GM13977 (cell line): ENCODE data around the gene PARP11.

ENCODE experiments used
- DNase-seq: peaks from one replicate; pipeline ENCODE4 v3.0.0; 2012; ENCODE audit warnings: low spot score
- in situ Hi-C: fragments of 300-500 bp; cut with MboI; formaldehyde crosslinking; loops from one replicate; pipeline ENCODE4 v1.12.0; 2022; ENCODE audit warnings: low sequenced_read_pairs, low pct_unique_long_range_greater_than_20kb, mixed read lengths, inconsistent platforms; ENCODE audit not compliant: unreplicated experiment
- TF ChIP-seq, protein P1 (sequence below): IDR thresholded peaks from 2 replicates; pipeline ENCODE4 v1.5.1; 2012; ENCODE audit warnings: mild to moderate bottlenecking, control low read depth; ENCODE audit not compliant: insufficient read depth; ENCODE audit errors: extremely low read depth, missing control alignments

The PARP11 gene

GRCh38 chr12:3897371-3897971 lies 24.3 kb upstream of the PARP11 start:
- TF ChIP-seq, protein P1, sequence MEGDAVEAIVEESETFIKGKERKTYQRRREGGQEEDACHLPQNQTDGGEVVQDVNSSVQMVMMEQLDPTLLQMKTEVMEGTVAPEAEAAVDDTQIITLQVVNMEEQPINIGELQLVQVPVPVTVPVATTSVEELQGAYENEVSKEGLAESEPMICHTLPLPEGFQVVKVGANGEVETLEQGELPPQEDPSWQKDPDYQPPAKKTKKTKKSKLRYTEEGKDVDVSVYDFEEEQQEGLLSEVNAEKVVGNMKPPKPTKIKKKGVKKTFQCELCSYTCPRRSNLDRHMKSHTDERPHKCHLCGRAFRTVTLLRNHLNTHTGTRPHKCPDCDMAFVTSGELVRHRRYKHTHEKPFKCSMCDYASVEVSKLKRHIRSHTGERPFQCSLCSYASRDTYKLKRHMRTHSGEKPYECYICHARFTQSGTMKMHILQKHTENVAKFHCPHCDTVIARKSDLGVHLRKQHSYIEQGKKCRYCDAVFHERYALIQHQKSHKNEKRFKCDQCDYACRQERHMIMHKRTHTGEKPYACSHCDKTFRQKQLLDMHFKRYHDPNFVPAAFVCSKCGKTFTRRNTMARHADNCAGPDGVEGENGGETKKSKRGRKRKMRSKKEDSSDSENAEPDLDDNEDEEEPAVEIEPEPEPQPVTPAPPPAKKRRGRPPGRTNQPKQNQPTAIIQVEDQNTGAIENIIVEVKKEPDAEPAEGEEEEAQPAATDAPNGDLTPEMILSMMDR = no peak
- DNase-seq = no peak
- in situ Hi-C loops = loop anchor here (10.0 to 25.0 kb wide), 2 partner anchors 377 to 640 kb away; partner anchors contain the start of genes CCND2 and RAD51AP1

GRCh38 chr12:3896801-3897351 lies 23.7 kb upstream of the PARP11 start:
- TF ChIP-seq, protein P1 = no peak
- no peak for DNase-seq
- in situ Hi-C loops = loop anchor here (10.0 to 25.0 kb wide), 2 partner anchors 378 to 640 kb away; partner anchors contain the start of genes CCND2 and RAD51AP1

GRCh38 chr12:3896356-3896755 lies 23.2 kb upstream of the PARP11 start:
- in situ Hi-C loops = loop anchor here (10.0 to 25.0 kb wide), 2 partner anchors 378 to 641 kb away; partner anchors contain the start of genes CCND2 and RAD51AP1
- TF ChIP-seq, protein P1 = no peak

GRCh38 chr12:3892631-3893030 lies 19.4 kb upstream of the PARP11 start:
- no peak for DNase-seq
- in situ Hi-C loops = loop anchor here (10.0 to 25.0 kb wide), 2 partner anchors 382 to 645 kb away; partner anchors contain the start of genes CCND2 and RAD51AP1
- TF ChIP-seq, protein P1 = no peak

More at GRCh38 chr12:3896356-3896755, 23.2 kb upstream of the PARP11 start:
- no peak for DNase-seq

GRCh38 chr12:3891201-3891600 lies 18.0 kb upstream of the PARP11 start:
- TF ChIP-seq, protein P1 = no peak
- DNase-seq = no peak
- in situ Hi-C loops = loop anchor here (10.0 to 25.0 kb wide), 2 partner anchors 384 to 646 kb away; partner anchors contain the start of genes CCND2 and RAD51AP1

GRCh38 chr12:3888659-3889058 lies 15.5 kb upstream of the PARP11 start:
- TF ChIP-seq, protein P1 = no peak
- in situ Hi-C loops = loop anchor here (25.0 kb wide), 1 partner anchor 649 kb away; the partner anchor contains the start of gene RAD51AP1
- DNase-seq = no peak
